ENCODE results near the gene APLF.
"Not testable (repeated sequence)": the region's sequence is repeated elsewhere in the genome, so short reads cannot be mapped to it uniquely, and the experiment has no call there.

Gene APLF

DNA sequence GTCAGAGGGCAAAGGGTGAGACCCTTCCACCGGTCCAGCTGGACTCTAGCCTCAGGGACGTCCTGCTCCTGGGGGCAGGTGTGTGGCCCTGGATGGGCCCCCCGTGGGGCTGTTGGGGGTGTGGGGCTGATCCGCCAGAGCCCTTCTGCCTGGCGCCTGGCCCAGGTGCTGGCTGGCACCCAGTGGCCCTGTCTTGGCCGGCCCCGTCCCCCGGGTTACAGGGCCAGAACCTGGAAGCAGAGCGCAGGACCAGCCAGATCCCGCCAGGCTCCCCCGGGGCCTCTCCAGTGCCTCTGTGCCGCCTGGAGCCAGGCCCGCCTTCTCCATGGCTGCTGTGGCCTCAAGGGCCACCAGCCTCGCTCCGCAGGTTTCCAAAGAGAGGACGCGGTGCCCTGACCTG is 62.3 kb downstream of the APLF start:
- H3K27me3 ChIP-seq; intact Hi-C loops (cut with DNase I; ENCODE audit: low total_unique reads); H3K4me1 ChIP-seq; H3K9me3 ChIP-seq; DNase-seq; H3K4me3 ChIP-seq; H3K27ac ChIP-seq: not testable (repeated sequence)
- peaks cover 6 to 29% (median 18%) of the 10 kb centered on the region in 3 donors for H3K36me3 ChIP-seq

DNA sequence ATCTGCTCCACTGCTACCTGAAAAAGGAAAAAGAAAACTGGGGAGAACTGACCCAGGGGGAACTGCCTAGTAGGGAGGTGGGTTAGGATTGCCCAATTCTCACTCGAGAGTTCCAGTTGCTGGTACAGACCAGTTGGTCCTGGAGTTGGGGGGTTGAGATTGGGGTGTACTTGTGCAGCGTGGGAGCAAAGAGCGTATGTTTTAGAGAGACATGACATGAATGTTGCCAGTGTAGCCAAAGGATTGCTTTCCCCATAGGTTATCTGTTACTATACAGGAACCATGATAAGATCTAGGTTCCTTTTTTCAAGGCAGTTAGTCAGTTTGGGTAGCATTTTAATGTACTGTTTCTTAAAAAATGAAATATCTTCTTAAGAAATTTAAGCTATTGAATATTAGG is 68.6 kb downstream of the APLF start:
- intact Hi-C loops (cut with DNase I; ENCODE audit: low total_unique reads) = no loop called here
- DNase-seq = no peak
- Histone ChIP-seq H3K4me3 (no peak overlapping the region), H3K36me3 (peaks cover 0 to 5% (median 0%) of the 10 kb centered on the region in 3 donors), H3K9me3 (no peaks in the 10 kb centered on the region), H3K27me3 (no peaks in the 10 kb centered on the region), H3K4me1 (no peaks in the 10 kb centered on the region), H3K27ac (no peak overlapping the region)
- TF ChIP-seq, protein P1, sequence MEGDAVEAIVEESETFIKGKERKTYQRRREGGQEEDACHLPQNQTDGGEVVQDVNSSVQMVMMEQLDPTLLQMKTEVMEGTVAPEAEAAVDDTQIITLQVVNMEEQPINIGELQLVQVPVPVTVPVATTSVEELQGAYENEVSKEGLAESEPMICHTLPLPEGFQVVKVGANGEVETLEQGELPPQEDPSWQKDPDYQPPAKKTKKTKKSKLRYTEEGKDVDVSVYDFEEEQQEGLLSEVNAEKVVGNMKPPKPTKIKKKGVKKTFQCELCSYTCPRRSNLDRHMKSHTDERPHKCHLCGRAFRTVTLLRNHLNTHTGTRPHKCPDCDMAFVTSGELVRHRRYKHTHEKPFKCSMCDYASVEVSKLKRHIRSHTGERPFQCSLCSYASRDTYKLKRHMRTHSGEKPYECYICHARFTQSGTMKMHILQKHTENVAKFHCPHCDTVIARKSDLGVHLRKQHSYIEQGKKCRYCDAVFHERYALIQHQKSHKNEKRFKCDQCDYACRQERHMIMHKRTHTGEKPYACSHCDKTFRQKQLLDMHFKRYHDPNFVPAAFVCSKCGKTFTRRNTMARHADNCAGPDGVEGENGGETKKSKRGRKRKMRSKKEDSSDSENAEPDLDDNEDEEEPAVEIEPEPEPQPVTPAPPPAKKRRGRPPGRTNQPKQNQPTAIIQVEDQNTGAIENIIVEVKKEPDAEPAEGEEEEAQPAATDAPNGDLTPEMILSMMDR (IDR thresholded peaks at IDR 0.05) = no peak

DNA sequence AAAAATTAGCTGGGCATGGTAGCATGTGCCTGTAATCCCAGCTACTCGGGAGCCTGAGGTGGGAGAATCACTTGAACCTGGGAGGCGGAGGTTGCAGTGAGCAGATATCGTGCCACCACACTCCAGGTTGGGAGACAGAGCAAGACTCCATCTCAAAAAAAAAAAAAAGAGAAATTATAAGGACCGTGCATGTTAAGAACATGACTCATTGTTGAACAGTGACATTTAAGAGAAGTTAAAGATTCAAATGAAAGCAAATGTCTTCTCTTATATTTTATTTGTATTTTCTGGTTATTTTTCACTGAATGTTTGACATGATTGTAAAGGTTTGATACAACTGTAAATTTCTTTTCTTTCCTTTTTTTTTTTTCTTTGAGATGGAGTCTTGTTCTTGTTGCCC is 69.6 kb downstream of the APLF start:
- intact Hi-C loops (cut with DNase I; ENCODE audit: low total_unique reads) = no loop called here
- no peak overlapping the region for H3K4me3 ChIP-seq
- peaks cover 0 to 5% (median 0%) of the 10 kb centered on the region in 3 donors for H3K36me3 ChIP-seq
- no peak overlapping the region for H3K27ac ChIP-seq
- no peaks in the 10 kb centered on the region for H3K4me1 ChIP-seq
- no peaks in the 10 kb centered on the region for H3K27me3 ChIP-seq
- peaks cover 0 to 7% (median 0%) of the 10 kb centered on the region in 3 donors for H3K9me3 ChIP-seq
- TF ChIP-seq, protein P1 (IDR thresholded peaks at IDR 0.05) = no peak
- no peak for DNase-seq

GRCh38 chr2:68537809-68538208 is 70.4 kb downstream of the APLF start:
- intact Hi-C loops (cut with DNase I; ENCODE audit: low total_unique reads) = no loop called here

DNA sequence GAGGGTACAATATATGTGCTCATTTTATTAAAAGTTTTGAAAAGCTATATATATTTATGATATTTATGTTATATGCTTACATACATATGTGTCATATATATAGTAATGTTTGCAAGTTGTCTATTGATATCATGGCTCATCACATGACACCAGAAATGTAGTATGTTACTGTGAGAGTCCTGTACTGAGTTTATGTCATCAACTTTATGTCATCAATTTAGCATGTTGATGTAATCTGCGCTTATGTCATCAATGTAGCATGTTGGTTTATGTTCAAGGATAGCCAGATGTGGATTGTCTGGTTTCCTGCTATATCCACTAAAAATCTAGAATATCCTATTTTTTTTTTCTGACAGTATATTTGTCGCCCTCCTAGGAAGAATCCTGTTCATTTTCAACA is 77.4 kb downstream of the APLF start:
- DNase-seq = no peak
- no peaks in the 10 kb centered on the region for H3K4me1 ChIP-seq
- TF ChIP-seq, protein P1 (IDR thresholded peaks at IDR 0.05) = no peak
- no peaks in the 10 kb centered on the region for H3K27me3 ChIP-seq
- H3K4me3 ChIP-seq = no peak overlapping the region
- intact Hi-C loops (cut with DNase I; ENCODE audit: low total_unique reads) = no loop called here
- peaks cover 0 to 7% (median 0%) of the 10 kb centered on the region in 3 donors for H3K9me3 ChIP-seq
- no peaks in the 10 kb centered on the region for H3K36me3 ChIP-seq
- no peak overlapping the region for H3K27ac ChIP-seq

More at GRCh38 chr2:68537809-68538208, 70.4 kb downstream of the APLF start:
- H3K4me3 ChIP-seq = no peak overlapping the region
- H3K9me3 ChIP-seq = peaks cover 0 to 7% (median 0%) of the 10 kb centered on the region in 3 donors
- peaks cover 0 to 5% (median 0%) of the 10 kb centered on the region in 3 donors for H3K36me3 ChIP-seq
- DNase-seq = no peak
- TF ChIP-seq, protein P1 (IDR thresholded peaks at IDR 0.05) = no peak
- H3K4me1 ChIP-seq = no peaks in the 10 kb centered on the region
- no peak overlapping the region for H3K27ac ChIP-seq
- H3K27me3 ChIP-seq = no peaks in the 10 kb centered on the region

GRCh38 chr2:68548396-68548795 is 81.0 kb downstream of the APLF start:
- intact Hi-C loops (cut with DNase I; ENCODE audit: low total_unique reads) = no loop called here
- DNase-seq = no peak
- no peak overlapping the region for H3K27ac ChIP-seq
- TF ChIP-seq, protein P1 (IDR thresholded peaks at IDR 0.05) = no peak
- H3K9me3 ChIP-seq = no peaks in the 10 kb centered on the region
- peaks cover 0 to 4% (median 0%) of the 10 kb centered on the region in 4 donors for H3K4me1 ChIP-seq
- no peak overlapping the region for H3K4me3 ChIP-seq
- no peaks in the 10 kb centered on the region for H3K36me3 ChIP-seq
- no peaks in the 10 kb centered on the region for H3K27me3 ChIP-seq
